ENCODE measurements around the gene C1orf53. TPM values are rescaled to one million over a fixed set of nuclear protein-coding genes. Genes with fewer than 3 reads are reported as not detected.

C1orf53 gene
- total and polyA plus RNA-seq, 9 of the 15 experiments (the other 6 are each of a cell fraction or from before 2014, with no cell fraction given), result 0.31 to 3.2 (median 2.3) TPM

DNA sequence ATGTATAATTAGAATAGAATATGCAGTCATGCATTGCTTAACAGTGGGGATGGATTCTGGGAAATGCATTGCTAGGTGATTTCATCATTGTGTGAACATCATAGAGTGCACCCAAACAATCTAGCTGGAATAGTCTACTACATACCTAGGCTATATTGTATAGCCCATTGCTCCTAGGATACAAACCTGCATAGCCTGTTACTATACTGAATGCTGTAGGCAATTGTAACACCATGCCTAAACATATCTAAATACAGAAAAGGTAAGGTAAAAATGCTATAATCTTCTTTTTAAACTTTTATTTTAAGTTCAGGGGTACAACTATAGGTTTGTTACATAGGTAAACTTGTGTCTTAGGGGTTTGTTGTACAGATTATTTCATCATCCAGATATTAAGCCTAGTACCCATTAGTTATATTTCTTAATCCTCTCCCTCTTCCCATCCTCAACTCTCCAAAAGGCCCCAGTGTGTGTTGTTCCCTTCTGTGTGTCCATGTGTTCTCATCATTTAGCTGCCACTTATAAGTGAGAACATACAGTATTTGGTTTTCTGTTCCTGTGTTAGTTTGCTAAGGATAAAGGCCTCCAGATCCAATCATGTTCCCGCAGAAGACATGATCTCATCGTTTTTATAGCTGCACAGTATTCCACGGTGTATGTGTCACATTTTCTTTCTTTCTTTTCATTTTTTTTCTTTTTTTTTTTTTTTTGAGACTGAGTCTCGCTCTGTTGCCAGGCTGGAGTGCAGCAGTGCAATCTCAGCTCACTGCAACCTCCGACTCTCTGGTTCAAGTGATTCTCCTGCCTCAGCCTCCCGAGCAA, 36.9 kb downstream of the C1orf53 start (continued):
- TF ChIP-seq, protein P1, sequence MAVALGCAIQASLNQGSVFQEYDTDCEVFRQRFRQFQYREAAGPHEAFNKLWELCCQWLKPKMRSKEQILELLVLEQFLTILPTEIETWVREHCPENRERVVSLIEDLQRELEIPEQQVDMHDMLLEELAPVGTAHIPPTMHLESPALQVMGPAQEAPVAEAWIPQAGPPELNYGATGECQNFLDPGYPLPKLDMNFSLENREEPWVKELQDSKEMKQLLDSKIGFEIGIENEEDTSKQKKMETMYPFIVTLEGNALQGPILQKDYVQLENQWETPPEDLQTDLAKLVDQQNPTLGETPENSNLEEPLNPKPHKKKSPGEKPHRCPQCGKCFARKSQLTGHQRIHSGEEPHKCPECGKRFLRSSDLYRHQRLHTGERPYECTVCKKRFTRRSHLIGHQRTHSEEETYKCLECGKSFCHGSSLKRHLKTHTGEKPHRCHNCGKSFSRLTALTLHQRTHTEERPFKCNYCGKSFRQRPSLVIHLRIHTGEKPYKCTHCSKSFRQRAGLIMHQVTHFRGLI (CRISPR knock-in tag; IDR thresholded peaks at IDR 0.05), result peak; percentile 76
- TF ChIP-seq ZNF134 (CRISPR knock-in tag; conservative IDR thresholded peaks at IDR 0.05), result 0 out of 2 replicates have a peak, but pooled peaks have one; percentile 47
- TF ChIP-seq JUN (IDR thresholded peaks at IDR 0.05; ENCODE audit: borderline replicate concordance, low read depth, low read length), result peak; percentile 75; the same call in 1 of the 2 replicates
- TF ChIP-seq JUN (CRISPR knock-in tag; IDR thresholded peaks at IDR 0.05; ENCODE audit: borderline replicate concordance), result peak; percentile 48; the same call in 1 of the 2 replicates
- TF ChIP-seq PTTG1 (tag; IDR thresholded peaks at IDR 0.05; ENCODE audit: low read depth), result 0 out of 2 replicates have a peak, but pooled peaks have one; percentile 8
- peak; percentile 64; the same call in 1 of the 2 replicates for TF ChIP-seq ZNF143 (CRISPR knock-in tag; IDR thresholded peaks at IDR 0.05)
- TF ChIP-seq, protein P2, sequence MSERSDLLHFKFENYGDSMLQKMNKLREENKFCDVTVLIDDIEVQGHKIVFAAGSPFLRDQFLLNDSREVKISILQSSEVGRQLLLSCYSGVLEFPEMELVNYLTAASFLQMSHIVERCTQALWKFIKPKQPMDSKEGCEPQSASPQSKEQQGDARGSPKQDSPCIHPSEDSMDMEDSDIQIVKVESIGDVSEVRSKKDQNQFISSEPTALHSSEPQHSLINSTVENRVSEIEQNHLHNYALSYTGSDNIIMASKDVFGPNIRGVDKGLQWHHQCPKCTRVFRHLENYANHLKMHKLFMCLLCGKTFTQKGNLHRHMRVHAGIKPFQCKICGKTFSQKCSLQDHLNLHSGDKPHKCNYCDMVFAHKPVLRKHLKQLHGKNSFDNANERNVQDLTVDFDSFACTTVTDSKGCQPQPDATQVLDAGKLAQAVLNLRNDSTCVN (CRISPR knock-in tag; IDR thresholded peaks at IDR 0.05), result 0 out of 2 replicates have a peak, but pooled peaks have one; percentile 23
- TF ChIP-seq ZNF766 (CRISPR knock-in tag; conservative IDR thresholded peaks at IDR 0.05), result 0 out of 2 replicates have a peak, but pooled peaks have one; percentile 54
- peak; percentile 2; the same call in 1 of the 2 replicates for TF ChIP-seq DIDO1 (tag; IDR thresholded peaks at IDR 0.05; ENCODE audit: low read depth)
- 0 out of 2 replicates have a peak, but pooled peaks have one; percentile 13 for TF ChIP-seq NR2F6 (CRISPR knock-in tag; IDR thresholded peaks at IDR 0.05)
- TF ChIP-seq, protein P3, sequence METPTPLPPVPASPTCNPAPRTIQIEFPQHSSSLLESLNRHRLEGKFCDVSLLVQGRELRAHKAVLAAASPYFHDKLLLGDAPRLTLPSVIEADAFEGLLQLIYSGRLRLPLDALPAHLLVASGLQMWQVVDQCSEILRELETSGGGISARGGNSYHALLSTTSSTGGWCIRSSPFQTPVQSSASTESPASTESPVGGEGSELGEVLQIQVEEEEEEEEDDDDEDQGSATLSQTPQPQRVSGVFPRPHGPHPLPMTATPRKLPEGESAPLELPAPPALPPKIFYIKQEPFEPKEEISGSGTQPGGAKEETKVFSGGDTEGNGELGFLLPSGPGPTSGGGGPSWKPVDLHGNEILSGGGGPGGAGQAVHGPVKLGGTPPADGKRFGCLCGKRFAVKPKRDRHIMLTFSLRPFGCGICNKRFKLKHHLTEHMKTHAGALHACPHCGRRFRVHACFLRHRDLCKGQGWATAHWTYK (CRISPR knock-in tag; IDR thresholded peaks at IDR 0.05), result 0 out of 2 replicates have a peak, but pooled peaks have one; percentile 47
- TF ChIP-seq EP300 (IDR thresholded peaks at IDR 0.05; ENCODE audit: low read length), result peak; percentile 83
- TF ChIP-seq L3MBTL2 (IDR thresholded peaks at IDR 0.05), result peak; percentile 30; the same call in 1 of the 2 replicates
- peak; percentile 22; the same call in 1 of the 2 replicates for TF ChIP-seq SMARCA4 (IDR thresholded peaks at IDR 0.05)
- 0 out of 2 replicates have a peak, but pooled peaks have one; percentile 34 for TF ChIP-seq MYC (IDR thresholded peaks at IDR 0.05; ENCODE audit: low read depth, low read length)
- peak; percentile 50; the same call in 1 of the 2 replicates for TF ChIP-seq MYC (CRISPR knock-in tag; IDR thresholded peaks at IDR 0.05; ENCODE audit: borderline replicate concordance, low read depth)
- TF ChIP-seq, protein P4, sequence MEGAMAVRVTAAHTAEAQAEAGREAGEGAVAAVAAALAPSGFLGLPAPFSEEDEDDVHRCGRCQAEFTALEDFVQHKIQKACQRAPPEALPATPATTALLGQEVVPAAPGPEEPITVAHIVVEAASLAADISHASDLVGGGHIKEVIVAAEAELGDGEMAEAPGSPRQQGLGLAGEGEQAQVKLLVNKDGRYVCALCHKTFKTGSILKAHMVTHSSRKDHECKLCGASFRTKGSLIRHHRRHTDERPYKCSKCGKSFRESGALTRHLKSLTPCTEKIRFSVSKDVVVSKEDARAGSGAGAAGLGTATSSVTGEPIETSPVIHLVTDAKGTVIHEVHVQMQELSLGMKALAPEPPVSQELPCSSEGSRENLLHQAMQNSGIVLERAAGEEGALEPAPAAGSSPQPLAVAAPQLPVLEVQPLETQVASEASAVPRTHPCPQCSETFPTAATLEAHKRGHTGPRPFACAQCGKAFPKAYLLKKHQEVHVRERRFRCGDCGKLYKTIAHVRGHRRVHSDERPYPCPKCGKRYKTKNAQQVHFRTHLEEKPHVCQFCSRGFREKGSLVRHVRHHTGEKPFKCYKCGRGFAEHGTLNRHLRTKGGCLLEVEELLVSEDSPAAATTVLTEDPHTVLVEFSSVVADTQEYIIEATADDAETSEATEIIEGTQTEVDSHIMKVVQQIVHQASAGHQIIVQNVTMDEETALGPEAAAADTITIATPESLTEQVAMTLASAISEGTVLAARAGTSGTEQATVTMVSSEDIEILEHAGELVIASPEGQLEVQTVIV (CRISPR knock-in tag; IDR thresholded peaks at IDR 0.05; ENCODE audit: borderline replicate concordance), result 0 out of 2 replicates have a peak, but pooled peaks have one; percentile 49
- TF ChIP-seq, protein P5, sequence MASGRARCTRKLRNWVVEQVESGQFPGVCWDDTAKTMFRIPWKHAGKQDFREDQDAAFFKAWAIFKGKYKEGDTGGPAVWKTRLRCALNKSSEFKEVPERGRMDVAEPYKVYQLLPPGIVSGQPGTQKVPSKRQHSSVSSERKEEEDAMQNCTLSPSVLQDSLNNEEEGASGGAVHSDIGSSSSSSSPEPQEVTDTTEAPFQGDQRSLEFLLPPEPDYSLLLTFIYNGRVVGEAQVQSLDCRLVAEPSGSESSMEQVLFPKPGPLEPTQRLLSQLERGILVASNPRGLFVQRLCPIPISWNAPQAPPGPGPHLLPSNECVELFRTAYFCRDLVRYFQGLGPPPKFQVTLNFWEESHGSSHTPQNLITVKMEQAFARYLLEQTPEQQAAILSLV (tag; IDR thresholded peaks at IDR 0.05), result peak; percentile 76
- TF ChIP-seq DMBX1 (CRISPR knock-in tag; IDR thresholded peaks at IDR 0.05; ENCODE audit: borderline replicate concordance), result peak; percentile 74; the same call in 1 of the 2 replicates
